Dedifferentiated amniotic fluid mesenchymal stem cell (primary cell): ENCODE data around the gene SLC7A4.
A peak's percentile ranks its signal among the peaks of the same experiment; 100 is the strongest.
"Not testable (repeated sequence)": the region's sequence is repeated elsewhere in the genome, so short reads cannot be mapped to it uniquely, and the experiment has no call there.

Source experiments
- DNase-seq: peaks from one replicate; pipeline ENCODE4 v3.0.0-alpha.2; 2016; ENCODE audit errors: extremely low spot score

The SLC7A4 gene

DNA sequence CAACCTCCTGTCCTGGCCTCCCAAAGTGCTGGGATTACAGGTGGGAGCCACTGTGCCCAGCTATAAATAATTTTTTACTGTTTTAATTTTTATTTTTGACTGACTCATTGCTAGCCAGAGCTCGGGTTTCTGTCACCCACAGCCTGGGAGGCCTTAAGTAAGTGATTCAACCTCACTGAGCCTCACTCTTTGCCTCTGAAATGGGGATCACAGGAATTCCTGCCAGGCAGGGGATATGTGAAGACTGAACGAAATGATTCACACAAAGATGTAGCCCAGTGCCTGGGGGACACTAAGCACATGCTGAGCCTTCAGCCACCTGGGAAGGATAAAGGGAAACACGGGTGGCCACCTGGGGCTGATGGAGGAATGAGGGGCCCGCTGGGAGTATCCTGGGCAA lies 9.6 kb upstream of the SLC7A4 start:
- no peak for DNase-seq

DNA sequence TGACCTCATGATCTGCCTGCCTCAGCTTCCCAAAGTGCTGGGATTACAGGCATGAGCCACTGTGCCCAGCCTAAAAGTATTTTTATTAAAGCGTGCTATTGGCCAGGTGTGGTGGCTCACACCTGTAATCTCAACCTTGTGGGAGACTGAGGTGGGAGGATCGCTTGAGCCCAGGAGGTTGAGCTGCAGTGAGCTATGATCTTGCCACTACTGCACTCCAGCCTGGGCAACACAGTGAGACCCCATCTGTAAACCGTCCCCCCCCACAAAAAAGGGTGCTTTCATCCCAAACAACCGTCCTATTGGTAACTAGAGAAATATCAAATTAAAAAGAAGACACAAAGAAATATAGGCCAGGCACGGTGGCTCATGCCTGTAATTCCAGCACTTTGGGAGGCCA lies 6.8 kb upstream of the SLC7A4 start:
- not testable (repeated sequence) for DNase-seq

DNA sequence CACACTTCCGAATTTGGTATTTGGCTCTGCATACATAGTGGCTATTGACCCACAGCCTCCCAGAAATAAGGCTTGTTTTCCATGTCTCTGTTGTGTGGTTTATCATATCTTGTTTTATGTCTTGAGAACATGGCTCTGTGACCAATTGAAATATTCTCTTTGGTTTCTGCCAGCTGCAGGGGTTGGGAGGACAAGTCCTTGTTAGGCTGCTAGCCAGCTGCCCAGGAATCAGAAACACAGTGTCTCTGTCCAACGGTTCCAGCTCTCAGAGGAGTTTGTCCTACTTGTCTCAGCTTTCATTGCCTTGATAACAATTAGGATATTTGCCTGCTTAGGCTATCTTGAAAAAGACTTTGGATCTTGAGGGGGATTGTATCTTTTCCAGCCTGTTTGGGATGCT lies 6.0 kb upstream of the SLC7A4 start:
- DNase-seq = peak; percentile 38

DNA sequence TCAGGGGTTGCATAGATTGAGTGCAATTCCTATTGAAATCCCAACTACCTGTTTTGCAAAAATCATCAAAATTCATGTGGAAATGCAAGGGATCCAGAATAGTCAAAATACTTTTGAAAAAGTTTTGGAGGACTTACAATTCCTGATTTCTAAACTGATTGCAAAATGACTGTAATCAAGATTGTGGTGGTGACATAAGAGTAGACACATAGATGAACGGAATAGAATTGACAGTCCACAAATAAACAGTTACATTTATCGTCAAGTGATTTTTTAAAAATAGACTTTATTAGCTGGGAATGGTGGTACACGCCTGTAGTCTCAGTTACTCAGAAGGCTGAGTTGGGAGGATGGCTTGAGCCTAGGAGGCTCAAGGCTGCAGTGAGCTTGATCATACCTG lies 2.6 kb upstream of the SLC7A4 start:
- no peak for DNase-seq

- no peak for DNase-seq
Measured at GRCh38 chr22:21033895-21034294, 1.5 kb upstream of the SLC7A4 start.

GRCh38 chr22:21032868-21033688 lies 717 bp upstream of the SLC7A4 start:
- DNase-seq = no peak

- no peak for DNase-seq
Measured at GRCh38 chr22:21031545-21032036, 770 bp downstream of the SLC7A4 start.

- DNase-seq = no peak
Measured at GRCh38 chr22:21030621-21031544, 1.5 kb downstream of the SLC7A4 start.

GRCh38 chr22:21030032-21030431 lies 2.3 kb downstream of the SLC7A4 start:
- no peak for DNase-seq

DNA sequence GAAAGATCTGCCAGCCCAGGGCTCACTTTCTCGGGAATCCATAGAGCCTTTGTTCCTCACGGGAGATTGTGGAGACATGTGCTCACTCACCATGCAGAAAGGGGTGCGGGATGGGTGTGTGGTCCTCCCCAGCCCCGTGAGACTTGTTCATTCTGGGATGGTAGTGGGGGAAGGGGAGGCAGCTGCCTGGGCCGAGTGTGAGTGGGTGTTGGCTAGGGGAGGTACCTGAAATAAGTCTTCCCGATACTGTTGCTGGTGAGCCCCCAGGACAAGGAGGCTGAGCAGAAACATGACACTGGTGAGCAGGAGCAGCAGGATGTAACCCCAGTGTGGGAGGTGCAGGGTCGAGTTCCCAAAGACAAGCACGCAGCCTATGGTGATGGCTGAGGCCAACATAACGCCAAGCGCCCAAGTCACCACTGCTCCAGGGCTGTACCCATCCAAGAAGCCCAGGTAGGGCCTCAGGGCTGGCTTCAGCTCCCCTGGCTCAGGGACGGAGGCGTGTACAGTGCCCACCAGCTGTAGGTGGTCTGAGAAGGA lies 2.8 kb downstream of the SLC7A4 start:
- no peak for DNase-seq

- DNase-seq = no peak
Measured at GRCh38 chr22:21028277-21029251, 3.8 kb downstream of the SLC7A4 start.

DNA sequence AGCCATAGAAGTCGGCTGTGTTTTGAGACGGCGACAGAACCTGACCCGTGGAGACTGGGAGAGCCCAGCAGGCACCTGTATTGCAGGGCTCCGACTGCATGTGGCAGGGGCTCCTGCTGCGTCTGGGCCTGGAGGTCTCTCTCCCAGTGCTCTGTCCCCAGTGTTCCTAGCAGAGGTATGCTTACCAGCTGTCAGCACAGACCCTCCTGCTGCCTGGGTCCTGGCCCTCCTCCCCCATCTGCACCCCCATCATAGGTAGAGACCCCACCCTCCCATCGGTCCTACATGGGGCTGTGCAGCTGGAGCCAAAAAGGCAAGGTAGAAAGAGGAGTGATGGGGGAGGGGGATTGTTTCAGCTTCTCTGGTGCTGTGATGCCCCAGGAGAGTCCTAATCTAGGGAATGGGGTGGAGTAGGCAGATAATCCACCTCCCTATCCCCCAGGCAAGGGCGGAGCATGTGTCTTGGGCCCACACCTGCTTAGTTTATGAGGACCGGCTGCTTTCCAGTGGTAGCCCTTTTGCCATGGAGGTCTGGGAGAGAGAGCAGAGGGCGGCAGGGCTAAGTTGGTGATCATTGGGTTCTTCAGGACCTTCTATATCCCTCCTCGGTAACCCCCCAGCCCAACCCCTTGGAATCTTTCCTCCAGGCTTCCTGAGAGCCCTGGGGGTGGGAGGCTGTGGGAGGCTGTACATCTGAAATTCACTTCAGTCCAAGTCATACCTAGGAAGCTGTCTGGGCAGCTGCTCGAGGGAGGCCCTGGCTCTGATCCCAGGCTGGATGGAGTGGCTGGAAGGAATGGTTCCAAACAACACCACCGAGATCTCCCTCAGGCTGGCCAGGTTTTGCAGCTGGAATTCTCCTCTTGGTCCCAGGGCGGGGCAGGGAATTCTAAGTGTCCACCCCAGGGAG lies 5.3 kb downstream of the SLC7A4 start:
- DNase-seq = no peak

DNA sequence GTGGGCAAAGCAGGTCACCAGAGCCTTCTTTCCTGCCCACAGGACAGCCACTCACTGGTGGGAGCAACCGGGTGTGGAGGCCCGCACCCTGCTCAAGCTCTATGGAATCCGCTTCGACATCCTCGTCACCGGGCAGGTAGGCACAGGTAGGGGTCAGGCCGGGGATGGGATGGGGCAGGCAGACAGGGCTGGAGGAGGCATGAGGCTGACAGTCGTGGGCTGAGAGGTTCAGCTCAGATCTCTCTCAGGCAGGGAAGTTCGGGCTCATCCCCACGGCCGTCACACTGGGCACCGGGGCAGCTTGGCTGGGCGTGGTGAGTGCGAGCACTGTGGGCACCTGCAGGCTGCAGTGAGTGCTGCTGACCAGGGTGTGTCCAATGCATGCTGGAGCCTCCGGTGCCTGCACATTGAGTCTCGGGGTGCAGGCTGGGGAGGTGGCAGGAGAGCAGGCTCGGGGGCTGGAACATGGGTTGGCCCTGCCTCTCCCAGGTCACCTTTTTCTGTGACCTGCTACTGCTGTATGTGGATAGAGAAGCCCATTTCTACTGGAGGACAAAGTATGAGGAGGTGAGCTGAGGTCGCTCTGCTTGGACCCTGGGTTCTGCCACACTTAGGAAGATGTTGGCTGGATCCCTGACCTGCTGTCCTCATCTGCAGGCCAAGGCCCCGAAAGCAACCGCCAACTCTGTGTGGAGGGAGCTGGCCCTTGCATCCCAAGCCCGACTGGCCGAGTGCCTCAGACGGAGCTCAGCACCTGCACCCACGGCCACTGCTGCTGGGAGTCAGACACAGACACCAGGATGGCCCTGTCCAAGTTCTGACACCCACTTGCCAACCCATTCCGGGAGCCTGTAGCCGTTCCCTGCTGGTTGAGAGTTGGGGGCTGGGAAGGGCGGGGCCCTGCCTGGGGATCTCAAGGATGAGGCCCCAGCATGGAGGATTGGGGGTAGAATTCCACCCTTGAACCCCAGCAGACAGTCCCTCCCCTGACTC lies 6.3 kb downstream of the SLC7A4 start:
- no peak for DNase-seq

GRCh38 chr22:21025266-21025665 lies 7.1 kb downstream of the SLC7A4 start:
- DNase-seq = no peak

GRCh38 chr22:21022955-21023614 lies 9.3 kb downstream of the SLC7A4 start:
- DNase-seq = no peak

DNA sequence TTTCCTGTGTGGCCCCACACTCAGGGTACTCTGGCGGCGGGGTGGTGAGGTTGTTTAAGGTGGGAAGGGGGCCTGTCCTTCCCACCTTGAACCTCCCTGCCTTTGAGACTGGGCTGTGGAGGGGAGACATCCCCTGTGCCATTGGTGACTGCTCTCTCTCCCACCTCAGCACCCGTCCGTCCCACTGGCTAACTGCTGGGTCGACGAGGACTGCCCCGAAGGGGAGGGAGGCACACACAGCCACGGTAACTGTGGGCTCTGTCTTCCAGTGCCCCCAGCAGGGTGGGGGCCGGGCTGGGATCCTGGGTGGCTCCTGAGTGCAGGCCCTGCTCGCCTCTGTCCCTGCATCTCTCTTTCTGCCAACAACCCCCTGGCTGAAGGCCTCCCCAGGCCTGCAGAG lies 9.9 kb downstream of the SLC7A4 start:
- DNase-seq = no peak

GRCh38 chr22:21020802-21021429 lies 11.4 kb downstream of the SLC7A4 start:
- no peak for DNase-seq

DNA sequence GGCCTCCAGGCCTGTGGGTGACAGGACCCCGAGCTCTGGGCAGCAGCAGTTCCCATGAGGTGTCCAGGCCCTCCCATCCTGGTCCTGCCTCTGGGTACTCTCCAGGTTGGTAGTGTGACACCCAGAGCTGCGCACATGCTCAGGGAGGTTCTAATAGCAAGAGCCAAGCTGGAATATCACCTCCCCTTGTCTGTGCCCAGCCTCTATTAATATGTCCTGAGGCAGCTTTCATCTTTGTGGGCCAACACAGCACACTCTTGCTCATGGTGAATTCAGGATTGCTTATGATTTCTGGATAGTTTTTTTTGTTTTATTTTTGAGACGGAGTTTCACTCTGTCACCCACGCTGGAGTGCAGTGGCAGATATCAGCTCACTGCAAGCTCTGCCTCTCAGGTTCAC lies 14.0 kb downstream of the SLC7A4 start:
- DNase-seq = no peak
